BLaER1 treated with 17β-estradiol and CSF1 and Interleukin-3, amounts not matched to agents 10 nM and 100 nM (cell line): Measurements from ENCODE around the gene STARD4.
A peak's percentile ranks its signal among the peaks of the same experiment; 100 is the strongest.

Experiments used
- H3K27ac ChIP-seq, 11 experiments: shearing (Covaris generic); formaldehyde crosslinking; 2 replicates each; pipeline ENCODE4 v1.8.1; 2022
- H3K27me3 ChIP-seq, 11 experiments: shearing (Covaris generic); formaldehyde crosslinking; 2 replicates each; pipeline ENCODE4 v1.8.1; 2022
- H3K36me3 ChIP-seq, 11 experiments: shearing (Covaris generic); formaldehyde crosslinking; 2 replicates each; pipeline ENCODE4 v1.8.1; 2022
- H3K4me1 ChIP-seq, 10 experiments: shearing (Covaris generic); formaldehyde crosslinking; 2 replicates each; pipeline ENCODE4 v1.8.1; 2022
- H3K4me2 ChIP-seq, 11 experiments: shearing (Covaris generic); formaldehyde crosslinking; 2 replicates each; pipeline ENCODE4 v1.8.1; 2022
- H3K4me3 ChIP-seq, 10 experiments: shearing (Covaris generic); formaldehyde crosslinking; 2 replicates each; pipeline ENCODE4 v1.8.1; 2022
- H3K9ac ChIP-seq, 11 experiments: shearing (Covaris generic); formaldehyde crosslinking; 2 replicates each; pipeline ENCODE4 v1.8.1; 2022
- H3K9me3 ChIP-seq, 11 experiments: shearing (Covaris generic); formaldehyde crosslinking; replicated peaks in 1 of 11; 2 replicates each; pipeline ENCODE4 v1.8.1; 2022
- H4K20me1 ChIP-seq, 11 experiments: shearing (Covaris generic); formaldehyde crosslinking; 2 replicates each; pipeline ENCODE4 v1.8.1; 2022
- Cebpa-rat ChIP-seq, 11 experiments: shearing (Covaris generic); IDR thresholded peaks; 2 replicates each; pipeline ENCODE4 v1.8.1; 2022

Gene STARD4

DNA sequence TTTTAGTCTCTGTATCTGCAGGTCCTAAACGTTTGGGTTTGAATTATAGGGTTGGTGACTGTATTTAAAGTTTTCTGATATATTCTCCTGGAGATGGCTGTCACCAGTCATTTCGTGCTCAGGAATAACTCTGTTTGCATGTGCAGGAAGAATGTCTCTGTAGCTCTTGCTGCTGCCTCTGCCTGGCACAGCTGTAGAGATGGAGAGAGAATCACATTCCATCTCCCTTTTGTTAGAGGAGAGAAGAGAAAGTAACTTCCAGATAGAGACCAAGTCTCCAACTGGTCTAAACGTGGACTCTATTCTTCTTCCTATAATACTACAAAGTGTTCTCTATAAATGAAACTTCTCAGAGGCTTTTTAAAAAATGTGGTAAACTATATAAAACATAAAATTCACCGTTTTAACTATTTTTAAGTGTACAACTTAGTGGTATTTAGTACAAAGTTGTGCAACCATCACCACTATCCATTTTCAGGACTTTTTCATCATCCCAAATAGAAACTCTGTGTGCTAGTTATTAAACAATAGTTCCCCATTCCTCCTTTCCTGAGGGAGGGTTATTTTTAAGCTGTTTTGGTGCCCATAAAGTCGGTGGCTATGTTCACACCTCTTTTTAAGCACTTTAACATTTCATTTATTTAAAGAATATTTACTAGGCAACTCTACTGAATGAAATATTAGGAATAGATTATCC is 20.7 kb upstream of the STARD4 start:
- Histone ChIP-seq H3K4me1 (peaks cover 14 to 58% (median 41%) of the 10 kb centered on the region in 10 experiments), H3K27ac (peak overlapping the region in 6 of 11 experiments; percentile 5 to 59 (median 44); a peak in 9 of 22 replicates), H3K4me3 (no peak overlapping the region), H4K20me1 (no peaks in the 10 kb centered on the region), H3K27me3 (no peaks in the 10 kb centered on the region), H3K4me2 (peak overlapping the region in 7 of 11 experiments; percentile 31 to 75 (median 64); a peak in 14 of 22 replicates), H3K36me3 (no peaks in the 10 kb centered on the region), H3K9ac (peak overlapping the region in 1 of 11 experiments; percentile 2; a peak in 1 of 22 replicates), H3K9me3 (peaks cover 0 to 8% (median 0%) of the 10 kb centered on the region in 11 experiments; a peak in 5 of 22 replicates)
- no peak for TF ChIP-seq Cebpa-rat (IDR thresholded peaks at IDR 0.05)

DNA sequence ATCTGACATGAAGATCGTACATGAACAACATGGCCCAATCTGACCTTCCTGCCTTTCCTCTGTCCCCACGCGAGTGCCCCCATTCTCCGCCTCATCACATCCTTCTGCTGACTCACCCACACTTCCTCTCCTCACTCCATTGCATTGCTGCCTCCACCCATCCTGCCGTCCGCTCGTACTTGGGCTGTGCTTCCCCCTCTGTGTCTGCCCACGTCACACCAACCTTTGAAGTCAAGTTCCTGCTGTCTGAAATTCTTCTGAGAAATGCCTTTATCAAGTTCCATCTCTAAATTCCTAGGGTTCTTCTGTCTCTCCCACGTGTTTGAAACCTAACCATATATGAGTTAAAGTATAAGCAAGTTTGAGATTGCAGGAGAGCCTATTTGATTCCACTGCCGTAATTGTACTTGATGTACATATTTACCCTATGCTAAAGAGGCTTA is 18.0 kb upstream of the STARD4 start:
- no peak for TF ChIP-seq Cebpa-rat (IDR thresholded peaks at IDR 0.05)
- Histone ChIP-seq H3K27ac (peak overlapping the region; percentile 59 to 87 (median 81); a peak in 21 of 22 replicates), H3K9ac (peak overlapping the region in 10 of 11 experiments; percentile 2 to 63 (median 50); a peak in 16 of 22 replicates)

DNA sequence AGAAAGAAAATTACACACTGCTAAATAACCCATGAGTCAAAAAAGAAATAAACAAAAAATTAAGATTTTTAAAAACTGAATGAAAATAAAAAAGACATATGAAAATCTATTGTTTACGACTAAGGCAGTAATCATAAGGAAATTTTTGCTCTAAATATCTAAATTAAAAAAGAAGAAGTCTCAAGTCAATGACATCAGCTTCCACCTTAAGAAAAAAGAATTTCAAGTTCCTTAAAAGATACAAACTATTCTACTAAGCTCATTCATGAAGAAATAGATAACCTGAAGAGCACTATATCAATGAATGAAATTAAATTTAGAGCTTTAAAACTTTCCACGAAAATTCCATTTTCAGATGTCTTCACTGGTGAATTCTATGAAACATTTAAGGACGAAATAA is 15.7 kb upstream of the STARD4 start:
- H3K9me3 ChIP-seq, result peaks cover 0 to 4% (median 0%) of the 10 kb centered on the region in 11 experiments; a peak in 1 of 22 replicates
- no peak for TF ChIP-seq Cebpa-rat (IDR thresholded peaks at IDR 0.05)

More for the DNA sequence above, 18.0 kb upstream of the STARD4 start:
- no peaks in the 10 kb centered on the region for H3K27me3 ChIP-seq
- H3K4me3 ChIP-seq, result peak overlapping the region in 2 of 10 experiments; percentile 13 to 29; a peak in 3 of 20 replicates
- H3K36me3 ChIP-seq, result no peaks in the 10 kb centered on the region
- peak overlapping the region; percentile 28 to 76 (median 58) for H3K4me2 ChIP-seq
- no peaks in the 10 kb centered on the region for H4K20me1 ChIP-seq
- peaks cover 0 to 13% (median 0%) of the 10 kb centered on the region in 11 experiments; a peak in 5 of 22 replicates for H3K9me3 ChIP-seq
- H3K4me1 ChIP-seq, result peaks cover 14 to 63% (median 41%) of the 10 kb centered on the region in 10 experiments

DNA sequence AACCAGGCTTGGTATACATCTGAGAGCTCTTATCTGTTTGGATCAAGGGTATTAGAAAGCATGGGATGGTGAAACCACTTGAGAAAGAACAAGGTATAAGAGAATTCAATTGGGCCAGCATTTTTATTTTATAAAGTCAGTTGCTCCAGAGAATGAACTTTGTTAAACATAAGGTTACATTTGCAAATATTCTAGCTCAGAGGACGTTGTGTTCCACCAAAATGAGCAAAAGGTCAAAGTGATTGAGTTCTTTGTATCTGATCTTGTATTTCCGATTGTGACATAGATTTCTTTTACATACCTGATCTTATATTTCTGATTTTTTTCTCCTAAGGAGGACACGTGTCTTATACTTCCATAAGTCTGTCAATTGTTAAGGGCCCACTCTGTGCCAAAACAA is 8.6 kb upstream of the STARD4 start:
- Histone ChIP-seq H3K9ac (no peak overlapping the region), H3K9me3 (peaks cover 0 to under 1% (median 0%) of the 10 kb centered on the region in 11 experiments; a peak in 1 of 22 replicates), H3K27ac (no peak overlapping the region), H3K36me3 (no peaks in the 10 kb centered on the region), H3K27me3 (no peaks in the 10 kb centered on the region), H3K4me2 (no peak overlapping the region), H4K20me1 (no peaks in the 10 kb centered on the region), H3K4me1 (peaks cover 0 to 3% (median 0%) of the 10 kb centered on the region in 10 experiments; a peak in 1 of 20 replicates), H3K4me3 (no peak overlapping the region)
- no peak for TF ChIP-seq Cebpa-rat (IDR thresholded peaks at IDR 0.05)

More for the DNA sequence above, 15.7 kb upstream of the STARD4 start:
- Histone ChIP-seq H3K27ac (no peak overlapping the region), H3K4me2 (peak overlapping the region in 4 of 11 experiments; percentile 21 to 52 (median 50); a peak in 5 of 22 replicates), H3K9ac (no peak overlapping the region), H4K20me1 (no peaks in the 10 kb centered on the region), H3K4me1 (peaks cover 14 to 51% (median 34%) of the 10 kb centered on the region in 10 experiments), H3K4me3 (no peak overlapping the region), H3K36me3 (no peaks in the 10 kb centered on the region), H3K27me3 (no peaks in the 10 kb centered on the region)

DNA sequence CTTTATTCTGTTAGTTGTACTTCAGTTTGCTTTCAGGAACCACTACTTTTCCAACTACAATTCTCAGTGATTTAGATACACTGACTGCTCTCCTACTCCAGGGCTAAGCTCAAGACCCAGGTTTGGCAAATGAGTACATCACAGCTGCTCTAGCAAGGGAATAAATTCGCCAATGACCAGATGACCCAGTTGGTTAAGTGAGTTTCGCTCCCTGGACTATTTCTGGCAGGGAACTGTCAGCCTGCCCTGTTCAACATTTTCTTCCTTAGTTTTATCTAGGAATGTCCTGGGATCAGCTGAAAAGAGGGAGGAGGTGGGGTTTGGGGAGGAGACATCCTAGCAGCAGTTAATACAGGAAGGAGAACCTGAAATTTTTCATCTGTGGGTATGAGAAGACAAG is 6.4 kb upstream of the STARD4 start:
- Histone ChIP-seq H4K20me1 (no peaks in the 10 kb centered on the region), H3K9ac (no peak overlapping the region), H3K27ac (no peak overlapping the region), H3K4me3 (no peak overlapping the region), H3K4me2 (no peak overlapping the region), H3K9me3 (no peaks in the 10 kb centered on the region), H3K36me3 (no peaks in the 10 kb centered on the region), H3K4me1 (peaks cover 2 to 13% (median 6%) of the 10 kb centered on the region in 10 experiments; a peak in 18 of 20 replicates), H3K27me3 (no peaks in the 10 kb centered on the region)
- TF ChIP-seq Cebpa-rat (IDR thresholded peaks at IDR 0.05), result no peak

DNA sequence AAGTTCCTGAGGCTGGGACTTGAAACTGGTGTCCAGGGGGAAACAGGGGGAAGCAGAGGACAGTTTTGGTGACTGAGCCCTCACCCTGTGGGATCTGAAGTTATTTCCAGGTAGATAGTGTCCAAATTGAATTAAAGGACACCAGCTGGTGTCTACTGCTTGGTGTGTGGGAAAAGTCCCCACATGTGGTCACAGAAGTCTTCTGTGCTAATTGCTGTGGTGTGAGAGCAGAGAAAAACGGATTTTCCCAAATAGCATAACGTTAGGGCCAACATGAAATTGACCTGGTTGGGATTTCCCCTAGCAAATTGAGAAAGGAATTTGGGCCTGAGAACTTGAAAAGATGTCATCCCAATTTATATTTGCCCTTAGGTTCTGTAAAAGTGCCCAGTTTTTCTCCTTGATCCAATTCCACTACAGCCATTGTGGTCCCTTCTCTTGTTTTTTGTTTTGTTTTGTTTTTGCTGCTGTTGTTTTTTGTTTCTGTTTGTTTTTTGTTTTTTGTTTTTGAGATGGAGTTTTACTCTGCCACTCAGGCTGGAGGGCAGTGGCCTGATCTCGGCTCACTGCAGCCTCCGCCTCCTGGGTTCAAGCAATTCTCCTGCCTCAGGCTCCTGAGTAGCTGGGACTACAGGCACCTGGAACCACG is 5.6 kb upstream of the STARD4 start:
- no peaks in the 10 kb centered on the region for H3K36me3 ChIP-seq
- no peaks in the 10 kb centered on the region for H3K27me3 ChIP-seq
- peaks cover 10 to 21% (median 13%) of the 10 kb centered on the region in 10 experiments for H3K4me1 ChIP-seq
- no peaks in the 10 kb centered on the region for H4K20me1 ChIP-seq
- no peaks in the 10 kb centered on the region for H3K9me3 ChIP-seq
- H3K27ac ChIP-seq, result no peak overlapping the region
- H3K4me2 ChIP-seq, result no peak overlapping the region
- no peak overlapping the region for H3K9ac ChIP-seq
- H3K4me3 ChIP-seq, result no peak overlapping the region
- TF ChIP-seq Cebpa-rat (IDR thresholded peaks at IDR 0.05), result no peak

DNA sequence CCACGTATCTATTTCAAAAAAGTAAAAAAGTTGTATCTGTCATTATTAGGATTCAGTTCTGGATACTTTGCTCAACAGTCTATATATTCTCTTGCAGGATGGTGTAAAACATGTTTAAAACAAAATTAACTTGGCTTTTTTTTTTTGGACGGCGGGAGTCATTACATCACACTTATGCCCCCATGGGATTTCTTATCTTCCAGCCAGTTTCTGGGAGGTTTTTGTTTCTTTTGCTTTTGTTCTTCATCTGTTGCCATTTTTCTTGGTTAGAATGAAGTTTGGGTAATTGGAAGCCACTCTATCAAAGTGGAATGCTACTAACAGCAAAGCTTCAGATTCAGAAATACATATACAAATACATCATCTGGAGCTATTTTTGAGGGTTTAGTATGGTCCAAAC is 1.8 kb upstream of the STARD4 start:
- H3K4me3 ChIP-seq, result no peak overlapping the region
- TF ChIP-seq Cebpa-rat (IDR thresholded peaks at IDR 0.05), result no peak
- H3K27me3 ChIP-seq, result no peaks in the 10 kb centered on the region
- H3K27ac ChIP-seq, result peak overlapping the region in 1 of 11 experiments; percentile 90; a peak in 2 of 22 replicates
- peaks cover 0 to 15% (median 0%) of the 10 kb centered on the region in 11 experiments; a peak in 8 of 22 replicates for H4K20me1 ChIP-seq
- H3K4me2 ChIP-seq, result peak overlapping the region in 10 of 11 experiments; percentile 71 to 95 (median 86); a peak in 14 of 22 replicates
- H3K36me3 ChIP-seq, result no peaks in the 10 kb centered on the region
- peaks cover 24 to 40% (median 35%) of the 10 kb centered on the region in 10 experiments for H3K4me1 ChIP-seq
- no peaks in the 10 kb centered on the region for H3K9me3 ChIP-seq
- H3K9ac ChIP-seq, result no peak overlapping the region

DNA sequence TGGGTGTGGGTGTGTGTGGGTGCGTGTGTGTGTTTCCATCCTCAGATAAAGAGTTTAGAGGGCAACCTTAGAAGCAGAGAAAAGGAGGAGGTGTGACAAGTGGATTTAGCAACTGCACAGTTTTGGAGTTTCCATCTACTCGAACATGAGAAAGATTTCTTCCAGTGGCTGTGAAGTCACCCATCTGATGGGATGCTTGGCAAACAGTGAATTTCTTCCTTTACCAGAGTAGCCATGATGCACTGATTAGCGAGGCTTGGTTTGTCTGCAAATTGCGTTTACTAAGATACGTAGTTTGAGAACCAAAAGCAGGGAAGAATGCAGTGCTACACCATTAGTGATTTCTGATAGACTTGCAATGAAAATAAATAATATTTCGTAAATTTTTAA is 791 bp upstream of the STARD4 start:
- Histone ChIP-seq H3K4me2 (peak overlapping the region; percentile 71 to 95 (median 86)), H3K27me3 (no peaks in the 10 kb centered on the region), H3K4me1 (peaks cover 24 to 48% (median 35%) of the 10 kb centered on the region in 10 experiments), H3K27ac (peak overlapping the region; percentile 31 to 92 (median 86); a peak in 21 of 22 replicates), H3K4me3 (peak overlapping the region; percentile 88 to 99 (median 94)), H3K36me3 (peaks cover 0 to 5% (median 0%) of the 10 kb centered on the region in 11 experiments; a peak in 1 of 22 replicates), H3K9ac (peak overlapping the region; percentile 85 to 95 (median 90)), H3K9me3 (no peaks in the 10 kb centered on the region), H4K20me1 (peaks cover 0 to 22% (median 5%) of the 10 kb centered on the region in 11 experiments; a peak in 9 of 22 replicates)
- TF ChIP-seq Cebpa-rat (IDR thresholded peaks at IDR 0.05), result no peak
